Ammon's horn (tissue), 1 donor: Measurements from ENCODE around the gene JADE2.
A peak's percentile ranks its signal among the peaks of the same experiment; 100 is the strongest.
"Not testable (repeated sequence)": the region's sequence is repeated elsewhere in the genome, so short reads cannot be mapped to it uniquely, and the experiment has no call there.

Experiments
- DNase-seq: peaks from one replicate; pipeline ENCODE4 v3.0.0-alpha.2; 2016; ENCODE audit warnings: low spot score

The JADE2 gene

DNA sequence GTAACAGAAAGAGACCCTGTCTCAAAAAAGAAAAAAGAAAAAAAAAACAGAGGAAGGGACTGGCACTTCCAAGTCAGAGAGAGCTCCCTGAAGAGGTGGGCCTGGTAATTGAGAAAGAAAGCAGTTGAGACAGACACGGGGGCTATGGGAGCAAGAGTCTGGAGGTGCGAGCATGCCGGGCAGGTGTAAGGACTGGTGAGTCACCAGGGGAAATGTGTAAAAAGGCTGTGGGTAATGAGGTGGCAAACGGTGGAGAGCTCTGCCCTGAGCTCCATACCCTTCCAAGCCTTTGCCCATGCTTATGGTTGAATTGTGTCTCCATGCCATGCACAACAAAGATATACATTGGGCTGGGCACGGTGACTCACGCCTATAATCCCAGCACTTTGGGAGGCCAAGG is 18.0 kb upstream of the JADE2 start:
- DNase-seq, result no peak

DNA sequence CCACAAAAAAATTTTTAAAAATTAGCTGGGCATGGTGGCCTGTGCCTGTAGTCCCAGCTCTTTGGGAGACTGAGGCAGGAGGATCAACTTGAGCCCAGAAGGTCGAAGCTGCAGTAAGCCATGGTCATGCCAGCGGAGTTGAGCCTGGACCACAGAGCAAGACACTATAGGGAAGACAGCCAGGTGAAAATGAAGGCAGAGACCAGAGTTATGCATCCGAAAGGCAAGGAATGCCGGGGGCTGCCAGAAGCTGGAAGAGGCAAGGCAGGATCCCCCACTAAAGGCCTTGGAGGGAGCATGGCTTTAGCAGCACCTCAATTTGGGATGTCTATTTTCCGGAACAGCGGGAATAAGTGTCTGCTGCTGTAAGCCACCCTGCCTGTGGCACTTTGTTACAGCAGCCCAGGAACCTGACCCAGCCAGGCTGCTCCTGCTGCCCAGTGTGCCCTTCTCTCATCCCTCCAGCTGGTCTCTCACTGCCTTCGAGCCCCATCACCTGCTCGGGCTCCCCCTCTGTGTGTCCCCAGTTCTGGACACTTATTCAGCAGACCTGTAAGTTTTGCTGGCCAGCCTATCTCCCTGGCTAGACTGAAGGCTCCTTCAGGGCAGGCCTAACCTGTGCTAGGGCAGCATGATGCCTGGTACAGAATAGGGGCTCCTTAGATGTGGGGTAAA is 16.8 kb upstream of the JADE2 start:
- DNase-seq, result no peak

- no peak for DNase-seq
Measured at GRCh38 chr5:134509308-134510040, 16.0 kb upstream of the JADE2 start.

DNA sequence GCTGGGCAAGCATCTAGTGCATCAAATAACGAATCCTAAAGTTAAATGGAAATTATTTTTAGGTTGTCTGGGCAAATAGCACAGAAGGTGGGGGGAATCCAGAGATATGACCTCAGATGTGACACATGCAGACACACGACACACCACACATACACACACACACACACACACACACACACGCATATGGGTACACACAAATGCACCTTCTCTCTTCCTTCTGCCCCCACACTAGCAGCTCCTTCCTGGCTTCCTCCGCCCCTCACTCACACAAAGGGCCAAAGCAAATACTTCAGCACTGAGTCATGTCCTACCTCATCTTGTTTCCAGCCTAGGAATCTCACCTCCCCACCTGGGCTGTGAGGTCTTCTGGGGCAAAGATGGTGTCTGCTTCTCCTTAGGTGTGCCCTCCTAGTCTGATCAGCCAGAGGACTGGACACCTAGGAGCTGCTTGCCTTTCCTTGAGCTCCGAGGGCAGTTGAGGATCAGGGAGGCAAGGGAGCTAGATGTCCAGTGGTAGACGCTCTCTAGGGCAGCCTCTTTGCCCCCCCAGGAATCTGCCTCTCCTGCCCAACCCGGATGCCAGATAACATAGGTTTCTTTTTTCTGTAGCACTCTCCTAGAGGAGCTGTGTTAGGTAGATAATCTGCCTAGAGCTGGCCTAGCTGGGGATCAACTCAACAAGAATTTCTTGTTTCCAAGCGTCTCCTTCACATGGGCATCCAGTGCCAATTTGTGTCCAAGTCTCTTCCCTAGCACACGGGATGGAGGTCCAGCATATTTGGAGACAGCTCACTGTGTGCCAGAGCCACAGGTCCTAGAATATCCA is 14.3 kb upstream of the JADE2 start:
- DNase-seq, result no peak

- no peak for DNase-seq
Measured at GRCh38 chr5:134511796-134512660, 13.4 kb upstream of the JADE2 start.

GRCh38 chr5:134512661-134512999 is 12.8 kb upstream of the JADE2 start:
- DNase-seq, result no peak

DNA sequence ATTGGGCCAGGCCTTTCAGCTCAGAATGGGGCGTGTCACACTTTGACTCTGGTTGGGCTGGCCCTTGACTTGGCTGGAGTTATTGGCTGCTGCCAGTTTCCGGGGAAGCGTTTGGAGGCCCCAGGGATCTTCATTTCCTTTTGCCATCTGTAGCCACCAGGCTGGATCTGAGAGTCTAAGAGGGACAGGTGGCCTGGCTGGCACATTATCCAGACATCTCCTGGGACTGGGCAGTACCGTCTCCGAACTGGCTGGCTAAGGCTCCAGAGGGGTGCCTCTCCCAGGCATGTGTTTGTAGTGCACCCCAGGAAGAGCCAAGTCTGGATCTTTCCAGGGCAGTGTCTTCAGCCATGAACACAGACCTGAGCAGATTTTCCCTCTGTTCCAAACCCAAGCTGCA is 9.7 kb upstream of the JADE2 start:
- DNase-seq, result no peak

- DNase-seq, result not testable (repeated sequence)
Measured at GRCh38 chr5:134516984-134517383, 8.5 kb upstream of the JADE2 start.

GRCh38 chr5:134517553-134517952 is 7.9 kb upstream of the JADE2 start:
- DNase-seq, result no peak

- no peak for DNase-seq
Measured at GRCh38 chr5:134519989-134520388, 5.5 kb upstream of the JADE2 start.

GRCh38 chr5:134521841-134522240 is 3.6 kb upstream of the JADE2 start:
- DNase-seq, result no peak

DNA sequence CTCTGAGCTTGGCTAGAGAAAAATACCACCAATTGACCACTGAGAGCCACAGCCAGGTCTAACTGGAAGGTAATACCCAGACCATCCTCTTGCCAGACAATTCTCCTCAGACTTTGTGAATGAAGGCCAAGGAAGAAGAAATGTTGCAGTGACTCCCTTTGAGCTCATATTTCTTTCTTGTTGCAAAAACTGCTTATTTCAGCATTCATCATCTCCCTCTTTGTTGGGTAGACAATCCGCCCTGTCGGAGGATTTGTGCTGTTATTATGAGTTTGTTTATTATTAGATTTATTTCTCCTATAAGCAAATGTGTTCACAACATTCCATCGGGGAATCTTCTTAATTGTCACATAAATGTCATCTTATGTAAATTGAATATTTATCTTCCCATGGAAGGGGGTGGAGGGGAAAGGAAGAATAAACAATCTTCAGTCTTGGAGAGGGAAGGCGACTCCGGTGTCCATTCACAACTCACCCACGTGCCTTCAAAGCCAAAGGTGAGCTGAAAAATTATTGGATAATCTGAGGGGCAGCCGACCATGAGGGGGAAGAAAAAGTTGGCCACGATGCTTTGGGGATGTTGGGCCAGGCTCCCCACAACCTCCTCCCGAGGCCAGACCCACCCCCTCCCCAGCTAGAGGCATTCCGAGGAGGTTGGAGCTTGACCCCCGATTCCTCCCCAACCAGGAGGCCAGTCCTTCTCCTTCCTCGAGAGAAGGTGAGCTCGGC is 1.8 kb upstream of the JADE2 start:
- DNase-seq, result no peak

DNA sequence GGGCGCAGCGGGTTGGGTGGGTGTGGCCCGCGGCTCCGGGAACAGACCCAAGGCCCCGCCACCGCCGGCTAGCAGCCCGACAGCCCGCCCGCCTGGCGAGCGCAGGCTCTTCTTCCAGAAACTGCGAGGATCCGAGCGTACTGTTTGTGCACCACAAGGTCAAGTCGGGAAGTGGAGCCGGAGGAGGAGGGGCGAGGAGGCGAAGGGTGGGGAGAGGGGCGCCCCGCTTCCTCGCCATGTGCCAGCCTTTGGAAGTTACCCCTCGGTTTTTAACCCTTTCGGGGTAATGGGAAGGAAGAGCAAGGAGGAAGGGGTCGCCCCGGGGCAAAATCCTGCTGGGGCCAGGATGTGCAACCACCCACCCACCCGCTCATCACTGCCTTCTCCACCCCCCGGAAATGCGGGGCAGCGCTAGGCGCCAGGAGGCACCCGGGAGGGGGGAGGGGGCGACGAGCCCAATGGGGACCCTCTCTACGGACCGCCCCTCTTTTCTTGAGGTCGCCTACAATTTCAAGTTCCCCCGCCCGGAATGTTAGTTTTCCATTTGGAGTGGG is 1.1 kb upstream of the JADE2 start:
- DNase-seq, result peak; percentile 86

DNA sequence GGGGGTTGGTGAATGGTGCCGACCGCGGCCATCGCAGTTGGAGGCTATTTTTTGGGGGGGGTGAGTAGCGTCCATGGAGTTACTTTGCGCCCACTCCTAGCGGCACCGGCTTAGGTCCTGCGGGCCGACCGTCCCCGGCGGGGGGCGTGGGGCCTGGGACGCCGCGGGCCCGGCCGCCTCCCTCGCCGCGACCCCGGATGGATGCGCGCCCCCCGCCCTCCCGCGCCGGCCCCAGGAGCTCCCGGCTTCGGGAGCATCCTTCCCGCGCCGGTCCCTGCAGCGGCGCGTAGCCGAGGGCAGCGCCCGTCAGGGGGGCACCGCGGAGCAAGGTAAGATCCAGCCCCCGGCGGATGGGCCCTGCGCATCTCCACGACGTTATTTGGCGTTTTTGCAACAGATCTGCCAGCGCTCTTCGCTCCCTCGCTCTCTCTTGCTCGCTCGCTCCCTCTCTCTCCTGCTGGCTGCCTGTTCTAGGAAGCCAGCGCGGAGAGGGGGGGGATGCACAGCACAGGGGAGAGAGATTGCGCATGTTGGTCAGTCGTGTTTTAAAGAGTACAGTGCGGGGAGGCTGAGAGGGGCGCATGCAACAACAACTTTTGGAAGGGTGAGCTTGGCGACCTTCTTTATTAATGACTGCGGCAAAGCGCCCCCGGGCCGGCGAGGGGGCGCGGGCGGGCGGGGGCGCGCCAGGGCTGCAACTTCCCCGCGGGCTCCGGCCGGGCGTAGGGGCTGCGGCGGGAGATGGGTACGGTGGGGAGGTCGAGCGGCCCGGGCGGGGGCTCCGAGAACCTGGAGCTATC is 413 bp downstream of the JADE2 start:
- peak; percentile 87 for DNase-seq

GRCh38 chr5:134526483-134527155 is 1.1 kb downstream of the JADE2 start:
- peak; percentile 79 for DNase-seq

- DNase-seq, result peak; percentile 83
Measured at GRCh38 chr5:134527156-134527960, 1.9 kb downstream of the JADE2 start.

DNA sequence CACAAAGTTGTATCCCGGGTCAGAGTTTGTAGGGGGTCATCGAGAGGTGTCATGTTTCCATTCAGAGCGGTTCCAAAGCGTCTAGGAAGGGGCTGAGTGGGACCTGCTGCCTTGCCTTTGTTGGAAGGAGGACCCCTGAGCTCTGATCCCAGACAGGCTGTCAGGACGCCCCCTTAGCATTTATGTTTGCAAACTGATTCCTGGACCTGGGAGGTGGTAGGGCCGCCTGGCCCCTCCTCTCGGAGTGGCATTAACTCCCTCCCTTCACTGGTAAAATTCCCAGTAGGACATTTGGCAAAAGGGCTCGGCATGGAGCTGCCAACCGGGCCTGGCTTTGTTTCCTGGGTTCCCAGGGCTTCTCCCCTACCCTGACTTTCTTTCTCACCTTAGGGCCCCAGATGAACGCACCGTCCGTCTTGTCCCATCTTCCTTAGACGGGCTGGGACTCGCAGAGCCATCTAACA is 2.5 kb downstream of the JADE2 start:
- no peak for DNase-seq

GRCh38 chr5:134528556-134528955 is 3.1 kb downstream of the JADE2 start:
- no peak for DNase-seq

- DNase-seq, result no peak
Measured at GRCh38 chr5:134529460-134529859, 4.0 kb downstream of the JADE2 start.
